Loucy (cell line): ENCODE measurements around the gene NPBWR2.

ENCODE experiments used
- EZH2phosphoT487 ChIP-seq: fragments of 200-600 bp; IDR thresholded peaks from 2 replicates; pipeline ENCODE4 v1.6.1; 2018; ENCODE audit warnings: antibody characterized with exemption, mild to moderate bottlenecking, moderate library complexity, borderline replicate concordance
- TF ChIP-seq, protein P1 (sequence below): fragments of 200-600 bp; sonication (generic); conservative IDR thresholded peaks from 2 replicates; pipeline ENCODE4 v1.5.1; 2014; ENCODE audit warnings: mild to moderate bottlenecking, antibody characterized with exemption, low read length

DNA sequence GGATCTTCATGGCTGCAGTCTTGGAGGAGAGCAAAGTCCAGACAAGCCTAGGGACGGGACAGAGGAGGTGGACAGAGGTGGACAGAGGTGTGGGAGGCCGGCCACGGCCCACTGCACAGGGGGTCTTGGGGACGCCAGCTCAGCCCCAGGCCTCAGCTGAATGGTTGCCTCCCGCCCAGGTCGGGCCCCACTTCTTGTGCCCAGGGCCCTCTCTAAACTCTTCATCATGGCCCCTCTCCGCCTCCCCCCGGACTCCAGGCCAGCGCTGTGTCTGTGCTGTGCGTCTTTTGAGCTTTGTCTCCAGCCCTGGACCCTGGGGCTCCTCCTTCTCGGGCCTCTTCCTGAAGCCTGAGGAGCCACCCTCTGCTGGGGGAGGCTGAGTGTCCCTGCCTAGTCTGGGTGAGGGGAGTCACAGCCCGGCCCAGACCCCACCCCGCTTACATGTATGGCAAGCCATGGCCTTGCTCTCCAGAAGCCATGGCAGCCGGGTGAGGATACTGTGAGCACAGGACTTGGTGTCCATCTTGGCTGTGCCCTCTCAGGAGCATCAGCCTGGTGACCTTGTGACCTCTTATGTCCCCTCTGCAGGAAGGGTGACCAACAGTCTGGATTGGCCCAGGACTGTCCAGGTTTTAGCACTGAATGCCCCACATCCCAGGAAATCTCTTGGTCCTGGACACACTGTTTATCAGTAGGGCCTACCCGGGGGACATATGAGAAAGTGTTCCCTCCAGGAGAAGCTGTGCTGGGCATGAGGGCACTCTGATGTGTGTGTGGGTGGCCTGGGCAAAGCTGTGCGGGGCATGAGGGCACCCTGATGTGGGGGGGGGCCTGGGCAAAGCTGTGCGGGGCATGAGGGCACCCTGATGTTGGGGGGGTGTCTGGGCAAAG is 9.4 kb upstream of the NPBWR2 start:
- TF ChIP-seq, protein P1, sequence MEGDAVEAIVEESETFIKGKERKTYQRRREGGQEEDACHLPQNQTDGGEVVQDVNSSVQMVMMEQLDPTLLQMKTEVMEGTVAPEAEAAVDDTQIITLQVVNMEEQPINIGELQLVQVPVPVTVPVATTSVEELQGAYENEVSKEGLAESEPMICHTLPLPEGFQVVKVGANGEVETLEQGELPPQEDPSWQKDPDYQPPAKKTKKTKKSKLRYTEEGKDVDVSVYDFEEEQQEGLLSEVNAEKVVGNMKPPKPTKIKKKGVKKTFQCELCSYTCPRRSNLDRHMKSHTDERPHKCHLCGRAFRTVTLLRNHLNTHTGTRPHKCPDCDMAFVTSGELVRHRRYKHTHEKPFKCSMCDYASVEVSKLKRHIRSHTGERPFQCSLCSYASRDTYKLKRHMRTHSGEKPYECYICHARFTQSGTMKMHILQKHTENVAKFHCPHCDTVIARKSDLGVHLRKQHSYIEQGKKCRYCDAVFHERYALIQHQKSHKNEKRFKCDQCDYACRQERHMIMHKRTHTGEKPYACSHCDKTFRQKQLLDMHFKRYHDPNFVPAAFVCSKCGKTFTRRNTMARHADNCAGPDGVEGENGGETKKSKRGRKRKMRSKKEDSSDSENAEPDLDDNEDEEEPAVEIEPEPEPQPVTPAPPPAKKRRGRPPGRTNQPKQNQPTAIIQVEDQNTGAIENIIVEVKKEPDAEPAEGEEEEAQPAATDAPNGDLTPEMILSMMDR: no peak
- no peak for TF ChIP-seq EZH2phosphoT487
